ENCODE measurements around the gene TCF4.

TCF4 gene

DNA sequence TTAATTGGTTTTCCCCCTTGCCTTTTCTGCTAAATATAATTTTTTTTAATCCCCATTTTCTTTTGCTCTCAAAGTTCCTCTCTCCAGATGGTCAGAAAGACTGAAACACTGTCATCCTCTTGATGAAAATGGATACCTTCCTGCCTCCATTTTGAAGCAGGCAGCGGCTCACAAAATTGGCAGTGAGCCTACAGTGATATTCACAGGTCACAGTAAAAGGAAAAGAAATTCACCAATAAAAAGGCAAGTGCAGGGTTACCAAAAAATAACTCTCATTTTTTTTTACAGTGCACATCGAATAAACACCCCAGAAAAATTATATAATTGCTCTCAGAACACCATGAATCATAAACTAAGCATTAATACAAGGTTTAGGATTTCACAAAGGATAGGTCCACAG, 307.5 kb downstream of the TCF4 start:
- no peak for DNase-seq

- DNase-seq, result peak; percentile 13
Measured at GRCh38 chr18:55275039-55275901, 312.7 kb downstream of the TCF4 start.

DNA sequence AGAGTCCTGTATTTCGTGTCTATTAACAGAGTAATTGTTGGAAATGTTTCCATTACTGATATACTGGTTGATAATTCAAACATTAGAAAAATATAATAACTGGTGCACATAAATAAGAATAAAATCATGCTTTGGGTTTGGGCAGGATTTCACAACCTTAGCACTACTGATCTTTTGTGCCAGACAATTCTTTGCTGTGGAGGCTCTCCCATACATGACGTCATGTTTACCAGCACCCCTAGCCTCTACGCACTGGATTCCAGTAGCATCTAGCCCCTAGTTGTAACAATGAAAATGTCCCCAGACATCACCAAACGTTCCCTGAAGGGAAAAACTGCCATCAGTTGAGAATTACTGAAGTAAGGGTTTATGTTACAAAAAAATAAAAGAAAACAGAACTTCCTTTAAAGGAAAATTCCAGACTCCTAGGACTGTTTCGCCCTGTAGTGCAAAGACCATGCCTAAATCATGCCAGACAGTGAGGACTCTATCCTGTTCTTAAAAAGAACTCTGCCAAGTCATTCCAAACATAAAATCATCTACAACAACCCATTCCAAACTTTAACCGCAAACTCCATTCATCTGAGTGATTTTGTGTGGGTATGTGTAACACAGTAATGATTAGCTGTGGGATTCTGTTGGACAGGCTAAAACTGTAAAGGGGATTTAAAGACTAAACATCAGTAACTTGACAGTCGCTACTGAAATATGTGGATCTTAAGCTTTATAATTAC, 315.3 kb downstream of the TCF4 start:
- no peak for DNase-seq

DNA sequence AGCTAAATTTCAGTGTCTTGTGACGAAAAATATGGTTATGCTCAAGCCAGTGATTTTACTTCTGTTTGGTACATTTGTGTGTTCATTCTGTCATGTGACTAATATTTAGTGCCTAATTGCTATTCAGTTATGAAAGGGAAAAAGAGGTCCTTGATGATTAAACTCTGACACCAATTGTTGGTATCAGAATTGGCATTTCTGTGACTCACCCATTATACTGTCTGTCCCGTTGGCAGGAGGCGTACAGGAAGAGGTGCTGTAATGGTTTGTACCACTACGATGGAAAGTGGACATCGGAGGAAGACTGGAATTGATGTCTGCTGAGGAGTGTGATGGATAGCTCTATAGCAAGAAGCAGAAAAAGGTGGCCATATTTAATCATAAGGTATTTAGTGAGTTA, 318.4 kb downstream of the TCF4 start:
- DNase-seq, result peak; percentile 13

- no peak for DNase-seq
Measured at GRCh38 chr18:55268628-55269275, 319.2 kb downstream of the TCF4 start.

GRCh38 chr18:55268151-55268601, 319.8 kb downstream of the TCF4 start:
- DNase-seq, result peak; percentile 49

DNA sequence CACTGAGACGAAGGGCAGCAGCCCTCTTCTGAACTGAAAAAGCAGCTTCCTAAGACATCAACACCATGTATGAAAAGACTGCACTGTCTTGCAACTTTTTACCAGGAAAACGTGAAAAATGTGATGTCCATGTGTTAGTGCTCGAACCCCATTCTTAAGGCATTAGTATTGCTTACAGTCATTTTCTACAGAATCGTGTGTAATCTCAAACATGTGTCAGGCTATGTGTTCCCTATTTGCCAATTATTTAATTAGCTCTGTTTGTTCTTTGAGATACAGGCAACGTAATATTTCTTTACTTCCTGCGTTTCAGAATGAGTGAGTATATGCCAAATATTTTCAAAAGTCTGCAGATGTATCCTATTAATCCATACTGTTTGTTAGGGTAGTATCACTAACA, 321.0 kb downstream of the TCF4 start:
- no peak for DNase-seq

GRCh38 chr18:55265984-55266383, 322.0 kb downstream of the TCF4 start:
- no peak for DNase-seq

- DNase-seq, result no peak
Measured at GRCh38 chr18:55265130-55265675, 322.8 kb downstream of the TCF4 start.

- DNase-seq, result no peak
Measured at GRCh38 chr18:55264108-55264507, 323.9 kb downstream of the TCF4 start.

DNA sequence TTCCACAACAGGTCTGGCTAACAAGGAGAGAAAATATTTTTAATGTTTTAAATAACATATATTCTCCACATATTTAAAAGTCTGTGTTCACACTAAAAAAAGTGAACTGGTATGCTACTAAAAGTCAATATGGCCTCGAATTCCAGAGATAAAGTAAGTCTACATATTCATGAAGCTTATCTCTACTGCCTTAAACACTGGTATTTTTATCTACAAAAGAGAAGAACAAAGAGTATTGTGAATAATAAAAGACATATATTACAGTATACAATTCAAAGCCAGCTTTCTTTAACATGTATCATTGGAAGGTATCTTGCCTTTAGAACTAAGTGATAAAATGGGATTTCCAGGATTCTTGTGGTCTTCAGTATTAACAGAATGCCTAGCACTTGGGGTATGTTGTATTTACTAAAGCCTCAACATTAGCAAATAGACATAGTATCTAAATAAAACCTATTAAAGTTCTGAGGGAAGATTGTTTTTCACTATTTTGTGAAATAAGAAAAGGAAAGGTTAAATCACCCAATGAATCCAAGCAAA, 325.9 kb downstream of the TCF4 start:
- DNase-seq, result no peak

GRCh38 chr18:55261253-55261652, 326.7 kb downstream of the TCF4 start:
- no peak for DNase-seq

DNA sequence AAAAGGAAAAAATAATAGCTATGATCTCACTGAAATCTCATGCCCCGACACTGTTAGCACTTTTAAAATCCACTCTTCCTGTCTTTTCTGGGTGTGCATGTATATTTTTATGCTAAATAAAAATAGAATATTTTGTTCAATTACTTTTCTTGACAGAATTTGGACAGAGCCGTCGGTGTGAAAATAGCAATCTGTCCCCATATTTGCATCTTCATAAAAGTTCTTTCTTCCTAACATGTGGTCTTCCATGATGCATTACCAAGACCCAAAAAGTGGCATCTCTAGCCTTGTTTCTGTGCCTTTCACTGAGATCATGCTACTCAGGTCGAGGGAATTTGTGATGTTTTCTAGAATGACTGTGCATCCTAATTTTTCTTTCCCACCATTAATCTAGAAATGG, 329.9 kb downstream of the TCF4 start:
- no peak for DNase-seq

DNA sequence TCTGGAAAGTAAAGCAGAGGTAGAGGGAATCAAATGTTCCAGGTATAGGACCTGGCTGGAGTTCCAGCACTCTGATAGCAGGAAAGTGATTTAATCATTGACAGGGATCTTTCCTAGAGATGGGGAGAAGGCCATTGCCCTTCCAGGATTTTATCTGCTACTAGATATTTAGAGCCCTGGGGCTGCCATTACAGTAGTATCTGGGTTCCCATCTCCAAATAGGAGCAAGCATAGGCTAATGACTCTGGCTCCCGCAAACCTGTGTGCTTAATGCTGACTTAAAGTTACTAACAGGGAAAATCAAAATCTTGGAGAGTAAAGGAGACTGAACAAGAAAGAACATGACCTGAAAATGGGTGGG, 331.1 kb downstream of the TCF4 start:
- DNase-seq, result no peak

GRCh38 chr18:55256226-55256928, 331.6 kb downstream of the TCF4 start:
- no peak for DNase-seq

DNA sequence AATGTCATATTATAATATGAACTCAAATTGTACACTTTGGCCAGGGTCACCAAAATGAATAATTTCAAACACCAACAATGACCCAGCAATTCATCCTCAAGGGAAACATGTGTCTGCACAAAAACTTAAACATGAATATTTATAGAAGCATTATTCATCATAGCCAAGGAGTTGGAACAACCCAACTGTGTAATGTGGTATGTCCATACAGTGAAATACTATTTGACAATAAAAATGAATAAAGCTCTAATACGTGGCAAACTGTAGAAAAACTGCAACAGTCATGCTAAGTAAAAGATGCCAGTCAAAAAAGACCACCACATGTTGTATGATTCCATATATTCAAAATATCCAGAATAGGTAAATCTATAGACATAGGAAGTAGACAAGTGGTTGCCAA, 334.2 kb downstream of the TCF4 start:
- DNase-seq, result no peak

- no peak for DNase-seq
Measured at GRCh38 chr18:55252901-55253300, 335.1 kb downstream of the TCF4 start.

- DNase-seq, result no peak
Measured at GRCh38 chr18:55252053-55252675, 335.8 kb downstream of the TCF4 start.

DNA sequence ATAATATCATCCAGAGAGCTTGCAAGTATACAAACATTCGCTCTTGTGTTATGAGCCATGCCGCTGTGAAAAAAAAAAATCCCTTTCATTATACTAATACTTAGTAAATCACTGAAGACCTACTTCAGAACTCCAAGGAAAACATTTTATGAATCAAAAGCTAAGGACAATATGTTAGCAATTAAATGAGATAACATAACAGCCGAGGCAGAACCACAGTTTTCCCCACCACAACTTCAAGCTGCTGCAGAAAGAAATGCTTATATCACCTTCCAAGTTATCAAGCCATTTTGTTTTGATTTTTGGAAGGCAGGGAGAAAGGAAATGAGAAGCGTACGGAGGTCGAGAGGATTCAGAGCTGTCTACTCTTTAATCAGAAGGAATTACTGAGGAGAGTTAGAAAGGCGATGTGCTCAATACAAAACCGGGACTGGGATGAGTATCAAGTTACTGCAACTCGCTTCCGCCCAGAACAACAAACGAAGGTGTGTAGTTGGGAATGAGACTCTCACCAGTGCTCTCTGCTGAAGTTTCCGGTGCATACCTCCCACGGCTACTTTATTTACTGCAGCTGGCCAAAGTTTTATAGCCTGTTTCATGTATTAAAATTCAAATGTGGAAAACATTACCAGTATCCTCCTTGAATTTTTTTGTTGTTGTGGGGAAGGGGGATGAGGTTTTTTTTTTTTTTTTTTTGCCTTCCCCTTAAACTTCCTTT, 336.6 kb downstream of the TCF4 start:
- DNase-seq, result peak; percentile 18

GRCh38 chr18:55250768-55251173, 337.2 kb downstream of the TCF4 start:
- DNase-seq, result peak; percentile 81

GRCh38 chr18:55249550-55249949, 338.4 kb downstream of the TCF4 start:
- peak; percentile 68 for DNase-seq

Data from activated CD4-positive, alpha-beta T cell treated with anti-CD3 and anti-CD28 coated beads, Interleukin-2, Interleukin-6, amounts not matched to agents 100 ng/mL and 50 ng/mL, durations not matched to agents 16 hours and 8 hours (primary cell).